GM12875 (cell line): ENCODE measurements around the gene FLRT2.

Source experiments
- H3K4me3 ChIP-seq: one replicate; pipeline ENCODE4 v1.5.1; 2011; ENCODE audit warnings: low read depth, low read length, control low read depth
- TF ChIP-seq, protein P1 (sequence below): IDR thresholded peaks from 2 replicates; pipeline ENCODE4 v1.5.1; 2011; ENCODE audit warnings: low read depth, mild to moderate bottlenecking, control low read depth, inconsistent platforms, low read length, moderate library complexity, borderline replicate concordance; ENCODE audit not compliant: insufficient read depth

The FLRT2 gene

DNA sequence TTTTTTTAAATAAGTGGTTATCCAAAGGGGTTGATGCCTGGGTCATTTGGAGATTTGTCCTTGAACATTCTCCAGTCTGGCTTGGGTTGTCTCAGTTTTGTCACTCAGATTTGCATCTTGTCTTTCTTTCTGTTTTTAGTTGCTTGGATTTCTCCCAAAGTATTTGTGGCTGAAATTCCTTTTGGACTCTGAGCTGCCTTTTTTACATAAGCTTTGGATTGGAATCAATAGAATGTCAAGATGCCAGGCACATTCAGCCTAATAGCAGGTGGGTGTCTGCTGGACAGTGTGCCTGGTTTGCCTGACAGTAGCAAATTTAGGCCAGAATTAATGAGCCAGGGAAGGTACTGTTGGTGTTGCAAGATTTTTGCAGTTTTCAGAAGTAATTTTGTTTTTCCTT lies 50.0 kb downstream of the FLRT2 start:
- no peak overlapping the region for H3K4me3 ChIP-seq
- TF ChIP-seq, protein P1, sequence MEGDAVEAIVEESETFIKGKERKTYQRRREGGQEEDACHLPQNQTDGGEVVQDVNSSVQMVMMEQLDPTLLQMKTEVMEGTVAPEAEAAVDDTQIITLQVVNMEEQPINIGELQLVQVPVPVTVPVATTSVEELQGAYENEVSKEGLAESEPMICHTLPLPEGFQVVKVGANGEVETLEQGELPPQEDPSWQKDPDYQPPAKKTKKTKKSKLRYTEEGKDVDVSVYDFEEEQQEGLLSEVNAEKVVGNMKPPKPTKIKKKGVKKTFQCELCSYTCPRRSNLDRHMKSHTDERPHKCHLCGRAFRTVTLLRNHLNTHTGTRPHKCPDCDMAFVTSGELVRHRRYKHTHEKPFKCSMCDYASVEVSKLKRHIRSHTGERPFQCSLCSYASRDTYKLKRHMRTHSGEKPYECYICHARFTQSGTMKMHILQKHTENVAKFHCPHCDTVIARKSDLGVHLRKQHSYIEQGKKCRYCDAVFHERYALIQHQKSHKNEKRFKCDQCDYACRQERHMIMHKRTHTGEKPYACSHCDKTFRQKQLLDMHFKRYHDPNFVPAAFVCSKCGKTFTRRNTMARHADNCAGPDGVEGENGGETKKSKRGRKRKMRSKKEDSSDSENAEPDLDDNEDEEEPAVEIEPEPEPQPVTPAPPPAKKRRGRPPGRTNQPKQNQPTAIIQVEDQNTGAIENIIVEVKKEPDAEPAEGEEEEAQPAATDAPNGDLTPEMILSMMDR = no peak

DNA sequence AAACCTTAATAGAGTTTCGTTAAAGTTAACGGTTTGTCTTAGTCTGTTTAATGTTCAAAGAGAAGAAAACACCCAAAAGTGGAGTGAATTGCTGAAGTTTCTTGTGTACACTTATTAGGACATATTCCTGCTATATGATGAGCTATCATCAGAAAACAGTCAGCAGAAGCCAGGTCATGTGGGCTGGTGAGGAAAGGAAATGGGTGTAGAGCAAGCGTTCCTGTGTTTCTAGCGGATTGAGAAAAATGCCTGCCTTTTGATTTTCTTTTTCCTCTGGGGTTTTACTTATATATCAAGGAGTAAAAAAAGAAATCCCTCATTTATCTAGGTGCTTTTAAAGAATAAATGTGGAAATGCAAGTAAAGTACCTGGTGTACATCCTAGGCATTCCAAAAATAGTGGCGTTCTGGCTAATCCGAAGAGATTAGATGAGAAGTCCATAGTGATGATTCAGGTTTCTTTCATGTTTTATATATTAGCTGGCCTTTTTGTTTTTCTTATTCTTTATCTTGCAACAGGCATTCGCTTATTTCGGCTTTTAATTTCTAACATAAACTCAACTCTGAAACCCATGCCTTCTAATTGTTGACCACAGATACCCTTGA lies 50.7 kb downstream of the FLRT2 start:
- no peak overlapping the region for H3K4me3 ChIP-seq
- TF ChIP-seq, protein P1 = no peak

DNA sequence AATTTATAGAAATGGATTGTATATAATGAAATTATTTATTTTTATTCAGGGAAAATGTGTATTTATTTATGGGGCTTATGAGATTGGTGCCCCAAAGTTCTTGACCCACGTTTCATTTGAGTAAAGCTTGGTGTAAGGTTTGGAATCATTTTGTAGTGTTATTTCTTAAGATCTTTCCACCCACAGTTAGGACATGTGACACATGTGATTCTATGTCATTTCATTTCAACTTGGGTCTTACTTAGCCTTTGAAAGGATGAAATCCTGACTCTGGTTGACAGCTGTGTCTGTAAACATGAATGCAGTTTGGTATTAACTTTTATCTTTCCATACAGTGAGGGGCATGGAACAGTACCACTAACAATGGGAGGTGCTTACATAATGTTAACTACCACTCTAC lies 51.7 kb downstream of the FLRT2 start:
- no peak overlapping the region for H3K4me3 ChIP-seq
- TF ChIP-seq, protein P1 = no peak

DNA sequence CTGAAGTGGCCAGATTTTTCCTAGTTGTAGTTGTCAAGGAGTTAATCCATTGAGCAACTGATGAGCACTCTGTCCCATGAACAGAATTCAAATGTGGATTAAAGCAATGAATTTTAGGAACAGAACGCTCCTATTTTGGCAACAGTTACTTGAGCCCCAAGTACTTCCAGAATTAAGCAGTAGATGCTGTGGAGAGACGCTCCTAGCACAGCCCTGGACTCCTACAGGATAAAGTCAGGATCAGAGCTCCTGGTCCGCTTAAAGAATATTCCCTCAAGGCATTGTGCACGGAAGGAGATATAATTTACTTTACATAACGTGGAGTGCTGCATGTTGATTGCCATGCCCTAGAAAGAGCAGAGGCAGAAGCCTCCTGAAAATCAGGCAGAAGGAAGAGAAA lies 53.4 kb downstream of the FLRT2 start:
- TF ChIP-seq, protein P1 = no peak
- H3K4me3 ChIP-seq = no peak overlapping the region

DNA sequence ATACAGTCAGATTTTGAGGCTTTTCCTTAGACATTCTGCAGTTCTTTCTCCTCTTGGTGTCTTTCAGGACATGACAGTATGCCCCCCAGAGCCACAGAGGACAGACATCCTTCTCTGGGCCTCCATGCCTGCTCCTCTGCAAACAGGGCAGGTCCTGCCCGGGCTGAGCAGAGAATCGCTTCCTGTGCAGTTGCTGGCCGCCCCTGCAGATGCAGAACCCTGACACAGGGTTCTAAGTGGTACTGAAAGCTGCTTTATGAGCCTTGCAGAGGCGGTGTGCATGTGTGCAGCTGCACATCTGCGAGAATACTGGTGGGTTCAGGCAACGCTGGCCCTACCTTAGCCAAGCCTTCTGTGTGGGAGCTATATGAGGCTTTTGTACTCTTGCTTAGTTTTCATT lies 54.5 kb downstream of the FLRT2 start:
- TF ChIP-seq, protein P1 = no peak
- no peak overlapping the region for H3K4me3 ChIP-seq

DNA sequence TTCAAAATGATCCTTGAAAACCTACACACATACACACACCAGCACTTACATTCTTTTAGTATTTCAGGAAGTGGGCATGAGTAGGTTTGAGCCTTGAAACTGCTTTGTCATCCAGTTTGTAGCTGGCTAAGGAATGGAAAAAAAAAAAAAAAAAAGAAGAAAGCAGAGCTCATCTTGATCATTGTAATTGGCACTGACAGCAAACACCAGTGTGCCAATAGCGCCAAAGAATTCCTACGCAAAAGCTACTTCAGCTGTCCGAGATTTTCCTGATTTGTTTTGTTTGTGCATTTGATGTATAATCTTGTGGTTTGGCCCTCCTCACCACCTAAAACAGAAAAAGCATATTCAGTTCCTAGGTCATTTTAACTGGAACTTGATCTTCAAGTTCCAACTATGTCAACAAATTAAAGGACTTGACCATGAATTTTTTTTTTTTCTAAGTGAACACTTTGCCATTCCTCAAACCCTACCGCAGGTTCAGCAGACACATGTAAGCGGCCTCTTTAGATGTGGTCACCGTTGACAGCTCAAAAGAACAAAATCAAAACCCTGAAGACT lies 57.3 kb downstream of the FLRT2 start:
- H3K4me3 ChIP-seq = no peak overlapping the region
- TF ChIP-seq, protein P1 = no peak

DNA sequence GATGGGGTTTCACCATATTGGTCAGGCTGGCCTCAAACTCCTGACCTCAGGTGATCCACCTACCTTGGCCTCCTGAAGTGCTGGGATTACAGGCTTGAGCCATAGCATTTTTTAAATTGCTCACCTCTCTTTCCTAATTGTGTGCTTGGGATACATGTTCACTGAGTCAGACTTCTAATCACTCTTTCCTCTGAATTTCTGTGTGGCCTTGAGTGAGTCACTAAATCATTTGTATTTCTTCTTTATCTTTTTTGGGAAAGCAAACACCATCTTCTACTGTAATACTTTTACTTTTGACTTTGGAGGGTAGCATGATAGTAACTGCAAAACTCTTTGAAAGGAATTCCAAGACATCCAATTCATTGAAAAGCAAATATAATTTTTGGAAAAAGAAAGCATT lies 60.8 kb downstream of the FLRT2 start:
- TF ChIP-seq, protein P1 = no peak
- no peak overlapping the region for H3K4me3 ChIP-seq
